OCI-LY7 (cell line): ENCODE results near the gene SLC25A26. TPM values are rescaled to one million over a fixed set of nuclear protein-coding genes. Genes with fewer than 3 reads are reported as not detected.

Source experiments
- BruUV-seq: library from RNA; stranded (reverse); fragments of 400-500 nt; replicated peaks from 2 replicates; lab custom pipeline; 2021; lab: Mats Ljungman, UMichigan
- CTCF ChIA-PET: fragments of 300-600 bp; sonication (Branson Sonifier 250); formaldehyde crosslinking; loops from one replicate; lab custom pipeline; 2022; ENCODE audit warnings: antibody characterized with exemption; ENCODE audit not compliant: unreplicated experiment; lab: Charles Lee
- POLR2A ChIA-PET: fragments of 300-600 bp; sonication (Branson Sonifier 250); formaldehyde crosslinking; loops from one replicate; lab custom pipeline; 2022; ENCODE audit warnings: antibody characterized with exemption; lab: Charles Lee
- DNase-seq: peaks from one replicate; pipeline ENCODE4 v3.0.0-alpha.2; 2015; ENCODE audit warnings: low spot score
- H2AFZ ChIP-seq: fragments of 200-600 bp; sonication (generic), shearing (Covaris generic); 2 replicates; pipeline ENCODE4 v1.6.1; 2014; ENCODE audit warnings: mild to moderate bottlenecking, antibody characterized with exemption, low read length, moderate library complexity
- H3K27ac ChIP-seq: fragments of 200-600 bp; sonication (generic); 2 replicates; pipeline ENCODE4 v1.5.1; 2014; ENCODE audit warnings: mixed run types, low read depth, mild to moderate bottlenecking, moderate library complexity, low read length, inconsistent platforms; ENCODE audit not compliant: poor library complexity, severe bottlenecking
- H3K36me3 ChIP-seq: fragments of 200-600 bp; sonication (generic); 2 replicates; pipeline ENCODE4 v1.6.1; 2014; ENCODE audit warnings: mild to moderate bottlenecking, antibody characterized with exemption, low read length, moderate library complexity, mixed read lengths; ENCODE audit not compliant: insufficient read depth
- H3K4me1 ChIP-seq: fragments of 200-600 bp; sonication (generic); 2 replicates; pipeline ENCODE4 v1.5.1; 2014; ENCODE audit warnings: mild to moderate bottlenecking, low read length; ENCODE audit not compliant: insufficient read depth, poor library complexity, severe bottlenecking
- H3K4me2 ChIP-seq: fragments of 200-600 bp; sonication (generic); 2 replicates; pipeline ENCODE4 v1.6.1; 2014; ENCODE audit warnings: mild to moderate bottlenecking, low read length
- H3K4me3 ChIP-seq: fragments of 200-600 bp; sonication (generic); 2 replicates; pipeline ENCODE4 v1.5.1; 2014; ENCODE audit warnings: mild to moderate bottlenecking, low read depth, low read length; ENCODE audit not compliant: poor library complexity, severe bottlenecking
- H3K79me2 ChIP-seq: fragments of 200-600 bp; sonication (generic); 2 replicates; pipeline ENCODE4 v1.6.1; 2016; ENCODE audit warnings: low read depth, mild to moderate bottlenecking, low read length, moderate library complexity, mixed read lengths; ENCODE audit not compliant: insufficient read depth
- H3K9me2 ChIP-seq: fragments of 200-600 bp; sonication (generic); 2 replicates; pipeline ENCODE4 v1.6.1; 2016; ENCODE audit warnings: mild to moderate bottlenecking, low read length, mixed read lengths; ENCODE audit not compliant: insufficient read depth
- H3K9me3 ChIP-seq: fragments of 200-600 bp; sonication (generic); 2 replicates; pipeline ENCODE4 v1.6.1; 2014; ENCODE audit warnings: mild to moderate bottlenecking, mixed run types, low read length, mixed read lengths
- H4K20me1 ChIP-seq: fragments of 200-600 bp; sonication (generic); 2 replicates; pipeline ENCODE4 v1.6.1; 2014; ENCODE audit warnings: mild to moderate bottlenecking, antibody characterized with exemption, low read length, moderate library complexity, mixed read lengths; ENCODE audit not compliant: insufficient read depth
- EZH2phosphoT487 ChIP-seq: fragments of 200-600 bp; sonication (generic); IDR thresholded peaks from 2 replicates; pipeline ENCODE4 v1.6.1; 2018; ENCODE audit warnings: low read depth, borderline replicate concordance, mild to moderate bottlenecking, mixed run types, antibody characterized with exemption, low read length, moderate library complexity, mixed read lengths
- intact Hi-C: fragments of 100-400 bp; cut with micrococcal nuclease; formaldehyde crosslinking; loops from one replicate; pipeline ENCODE4 v1.10.0; 2022; ENCODE audit not compliant: unreplicated experiment
- total RNA-seq, 2 experiments: library from RNA; depleted of rRNA in 1 of 2; stranded (reverse); fragments of >200 nt in 1 of 2; shearing (Covaris generic) in 1 of 2; gene quantifications; 2 replicates each; pipeline ENCODE4 v1.2.3, GENCODE V29; 2014 to 2022
- TF ChIP-seq, protein P1 (sequence below): fragments of 200-600 bp; sonication (generic); conservative IDR thresholded peaks from 2 replicates; pipeline ENCODE4 v1.5.1; 2014; ENCODE audit warnings: mild to moderate bottlenecking, antibody characterized with exemption, low read length, moderate library complexity, mixed read lengths

SLC25A26 gene
- total RNA-seq, 2 experiments from 2014 or later = 9.8 to 14.2 TPM

GRCh38 chr3:66253790-66254620 is 33.2 kb downstream of the SLC25A26 start:
- Histone ChIP-seq H3K9me3 (no peaks in the 10 kb centered on the region), H3K9me2 (no peaks in the 10 kb centered on the region), H3K27ac (no peak overlapping the region), H3K36me3 (no peaks in the 10 kb centered on the region), H2AFZ (no peak overlapping the region), H4K20me1 (0 out of 2 replicates have a peak, but pooled peaks cover 4% of the 10 kb centered on the region), H3K4me2 (no peak overlapping the region), H3K4me1 (peaks cover 18% of the 10 kb centered on the region), H3K4me3 (no peak overlapping the region), H3K79me2 (no peaks in the 10 kb centered on the region)
- TF ChIP-seq EZH2phosphoT487 = no peak
- TF ChIP-seq, protein P1, sequence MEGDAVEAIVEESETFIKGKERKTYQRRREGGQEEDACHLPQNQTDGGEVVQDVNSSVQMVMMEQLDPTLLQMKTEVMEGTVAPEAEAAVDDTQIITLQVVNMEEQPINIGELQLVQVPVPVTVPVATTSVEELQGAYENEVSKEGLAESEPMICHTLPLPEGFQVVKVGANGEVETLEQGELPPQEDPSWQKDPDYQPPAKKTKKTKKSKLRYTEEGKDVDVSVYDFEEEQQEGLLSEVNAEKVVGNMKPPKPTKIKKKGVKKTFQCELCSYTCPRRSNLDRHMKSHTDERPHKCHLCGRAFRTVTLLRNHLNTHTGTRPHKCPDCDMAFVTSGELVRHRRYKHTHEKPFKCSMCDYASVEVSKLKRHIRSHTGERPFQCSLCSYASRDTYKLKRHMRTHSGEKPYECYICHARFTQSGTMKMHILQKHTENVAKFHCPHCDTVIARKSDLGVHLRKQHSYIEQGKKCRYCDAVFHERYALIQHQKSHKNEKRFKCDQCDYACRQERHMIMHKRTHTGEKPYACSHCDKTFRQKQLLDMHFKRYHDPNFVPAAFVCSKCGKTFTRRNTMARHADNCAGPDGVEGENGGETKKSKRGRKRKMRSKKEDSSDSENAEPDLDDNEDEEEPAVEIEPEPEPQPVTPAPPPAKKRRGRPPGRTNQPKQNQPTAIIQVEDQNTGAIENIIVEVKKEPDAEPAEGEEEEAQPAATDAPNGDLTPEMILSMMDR = peak; percentile 86
- POLR2A ChIA-PET = interaction anchor here (0.6 to 1.8 kb wide), 6 partner anchors 8 to 332 kb away, joined by 3 to 4 read pairs (median 3); no protein-coding TSS in a partner anchor
- no TSS peak for BruUV-seq
- CTCF ChIA-PET = interaction anchor here (0.6 to 1.0 kb wide), 2 partner anchors 23 to 229 kb away, joined by 3 read pairs; no protein-coding TSS in a partner anchor
- intact Hi-C loops = loop anchor here (1.0 kb wide), 1 partner anchor 562 kb away; no protein-coding TSS in a partner anchor
- DNase-seq = peak; percentile 46

- Histone ChIP-seq H4K20me1 (0 out of 2 replicates have a peak, but pooled peaks cover 4% of the 10 kb centered on the region), H3K9me2 (no peaks in the 10 kb centered on the region), H3K9me3 (no peaks in the 10 kb centered on the region), H3K79me2 (no peaks in the 10 kb centered on the region), H3K4me1 (peaks cover 18% of the 10 kb centered on the region), H3K36me3 (no peaks in the 10 kb centered on the region), H3K4me2 (peak overlapping the region; percentile 30), H3K27ac (no peak overlapping the region), H3K4me3 (no peak overlapping the region), H2AFZ (no peak overlapping the region)
- ChIA-PET POLR2A (no interaction called here), CTCF (no interaction called here)
- DNase-seq = no peak
- BruUV-seq = no TSS peak
- no peak for TF ChIP-seq EZH2phosphoT487
- TF ChIP-seq, protein P1 = no peak
- intact Hi-C loops = loop anchor here (5.0 kb wide), 1 partner anchor 121 kb away; no protein-coding TSS in a partner anchor
These were observed 35.1 kb downstream of the SLC25A26 start for GRCh38 chr3:66255865-66256264.
